A549 (cell line): Measurements from ENCODE around the gene FSD2. TPM values are rescaled to one million over a fixed set of nuclear protein-coding genes. Genes with fewer than 3 reads are reported as not detected.
A peak's percentile ranks its signal among the peaks of the same experiment; 100 is the strongest.

Experiments used
- ATAC-seq, 2 experiments: fragments of 200-7000 bp in 1 of 2; fragments of >200 bp in 1 of 2; cut with Nextera tagmentation in 1 of 2; cut with Tn5 transposase in 1 of 2; 3 replicates each; pipeline versions ENCODE4 v1.8.0 to v1.9.1; 2018 to 2020; ENCODE audit warnings: mild to moderate bottlenecking in 1 of 2, moderate library complexity in 1 of 2
- CTCF ChIA-PET: fragments of 300-600 bp; sonication (Branson Sonifier 250); formaldehyde crosslinking; extraction: SDS; loops from one replicate; lab custom pipeline; 2021; ENCODE audit warnings: antibody characterized with exemption, inconsistent platforms; lab: Yijun Ruan, JAX
- POLR2A ChIA-PET: fragments of 350-600 bp; formaldehyde crosslinking; extraction: SDS; loops from one replicate; lab custom pipeline; 2021; ENCODE audit warnings: antibody characterized with exemption, inconsistent platforms; lab: Yijun Ruan, JAX
- DNase-seq, 2 experiments: peaks; one replicate each; pipeline versions ENCODE4 v3.0.0 to v3.0.0-alpha.2; 2011 to 2016; ENCODE audit warnings: low read depth in 1 of 2, low spot score in 1 of 2
- FAIRE-seq: peaks from 2 replicates; lab custom pipeline; 2011; peaks lifted over from hg19 to GRCh38; lab: Jason Lieb, UNC
- H3K27ac ChIP-seq, 2 experiments: fragments of >200 bp; sonication (Bioruptor Twin); formaldehyde crosslinking; 3 replicates each; pipeline ENCODE4 v1.5.1; 2016 to 2017
- H3K4me1 ChIP-seq: fragments of >200 bp; sonication (Bioruptor Twin); formaldehyde crosslinking; 3 replicates; pipeline ENCODE4 v1.6.1; 2016
- H3K4me2 ChIP-seq: fragments of >200 bp; sonication (Bioruptor Twin); formaldehyde crosslinking; 3 replicates; pipeline ENCODE4 v1.6.1; 2016
- H3K4me3 ChIP-seq: fragments of >200 bp; sonication (Bioruptor Twin); formaldehyde crosslinking; 3 replicates; pipeline ENCODE4 v1.5.1; 2016
- H3K9me3 ChIP-seq: fragments of >200 bp; sonication (Bioruptor Twin); formaldehyde crosslinking; 3 replicates; pipeline ENCODE4 v1.6.1; 2016
- CEBPB ChIP-seq, 2 experiments: fragments of >200 bp in 1 of 2; sonication (Bioruptor Twin) in 1 of 2; formaldehyde crosslinking in 1 of 2; IDR thresholded peaks; 2 replicates each; pipeline ENCODE4 v1.6.1; 2012 to 2016
- CHD2 ChIP-seq: fragments of 150-350 bp; IDR thresholded peaks from 2 replicates; pipeline ENCODE4 v1.6.1; 2014; ENCODE audit warnings: low read length; ENCODE audit not compliant: partially characterized antibody
- CHD4 ChIP-seq: fragments of 200-600 bp; sonication (generic); IDR thresholded peaks from 2 replicates; pipeline ENCODE4 v1.6.1; 2016; ENCODE audit warnings: antibody characterized with exemption, mild to moderate bottlenecking, borderline replicate concordance
- EHF ChIP-seq: fragments of 250-450 bp; sonication (Bioruptor Pico); IDR thresholded peaks from 2 replicates; pipeline ENCODE4 v1.5.0; 2020; ENCODE audit warnings: mild to moderate bottlenecking
- EHMT2 ChIP-seq: fragments of 200-600 bp; sonication (generic); IDR thresholded peaks from 2 replicates; pipeline ENCODE4 v1.6.1; 2016; ENCODE audit warnings: antibody characterized with exemption, low read depth, mild to moderate bottlenecking, moderate library complexity
- EP300 ChIP-seq, 2 experiments: fragments of >200 bp; sonication (Bioruptor Twin); formaldehyde crosslinking; IDR thresholded peaks; 2 replicates in 1 of 2; 3 replicates in 1 of 2; pipeline ENCODE4 v1.6.1; 2016 to 2017
- ESRRA ChIP-seq: fragments of 150-350 bp; IDR thresholded peaks from 2 replicates; pipeline ENCODE4 v1.6.1; 2014; ENCODE audit warnings: mild to moderate bottlenecking, low read length, borderline replicate concordance
- FOSB ChIP-seq: fragments of 250-450 bp; sonication (Bioruptor Pico); IDR thresholded peaks from 2 replicates; pipeline ENCODE4 v1.5.0; 2020; ENCODE audit warnings: mild to moderate bottlenecking, moderate library complexity
- FOXS1 ChIP-seq: fragments of 250-450 bp; sonication (Bioruptor Pico); IDR thresholded peaks from 2 replicates; pipeline ENCODE4 v1.5.0; 2020; ENCODE audit warnings: mild to moderate bottlenecking, moderate library complexity
- HDAC2 ChIP-seq: fragments of 200-600 bp; sonication (generic); IDR thresholded peaks from 2 replicates; pipeline ENCODE4 v1.6.1; 2016
- HEYL ChIP-seq: fragments of 250-450 bp; sonication (Bioruptor Pico); IDR thresholded peaks from 2 replicates; pipeline ENCODE4 v1.8.0; 2021; ENCODE audit warnings: mild to moderate bottlenecking, moderate library complexity
- HOXA7 ChIP-seq: fragments of 250-450 bp; sonication (Bioruptor Pico); IDR thresholded peaks from 2 replicates; pipeline ENCODE4 v1.5.0; 2020; ENCODE audit warnings: mild to moderate bottlenecking, moderate library complexity
- HOXB13 ChIP-seq: fragments of 250-450 bp; sonication (Bioruptor Pico); IDR thresholded peaks from 2 replicates; pipeline ENCODE4 v1.5.0; 2020; ENCODE audit warnings: low read depth, mild to moderate bottlenecking, moderate library complexity
- HOXB5 ChIP-seq: fragments of 250-450 bp; sonication (Bioruptor Pico); IDR thresholded peaks from 2 replicates; pipeline ENCODE4 v1.5.0; 2020; ENCODE audit warnings: mild to moderate bottlenecking, moderate library complexity
- JUN ChIP-seq, 2 experiments: fragments of >200 bp; sonication (Bioruptor Twin); formaldehyde crosslinking; IDR thresholded peaks; 2 replicates in 1 of 2; 3 replicates in 1 of 2; pipeline ENCODE4 v1.6.1; 2016 to 2017
- MYC ChIP-seq: IDR thresholded peaks from 2 replicates; pipeline ENCODE4 v1.6.1; 2012; ENCODE audit warnings: mild to moderate bottlenecking, inconsistent platforms, low read length, improper control_type of control experiment, borderline replicate concordance
- PHF8 ChIP-seq: fragments of 200-600 bp; sonication (generic); IDR thresholded peaks from 2 replicates; pipeline ENCODE4 v1.6.1; 2016; ENCODE audit warnings: low read depth, mild to moderate bottlenecking, antibody characterized with exemption, moderate library complexity, borderline replicate concordance
- POLR2A ChIP-seq: IDR thresholded peaks from 2 replicates; pipeline ENCODE4 v1.6.1; 2012; ENCODE audit warnings: mild to moderate bottlenecking, low read length
- RAD21 ChIP-seq, 2 experiments: fragments of >200 bp in 1 of 2; sonication (Bioruptor Twin) in 1 of 2; formaldehyde crosslinking in 1 of 2; IDR thresholded peaks in 1 of 2; conservative IDR thresholded peaks in 1 of 2; 2 replicates in 1 of 2; 3 replicates in 1 of 2; pipeline ENCODE4 v1.6.1; 2012 to 2018; ENCODE audit warnings: inconsistent platforms in 1 of 2
- RARB ChIP-seq: fragments of 250-450 bp; sonication (Bioruptor Pico); IDR thresholded peaks from 2 replicates; pipeline ENCODE4 v1.8.0; 2021; ENCODE audit warnings: mild to moderate bottlenecking, moderate library complexity
- SREBF2 ChIP-seq: fragments of 450-650 bp; IDR thresholded peaks from 2 replicates; pipeline ENCODE4 v1.6.1; 2014; ENCODE audit warnings: mild to moderate bottlenecking, moderate library complexity
- TP53 ChIP-seq: fragments of 250-450 bp; sonication (Bioruptor Pico); IDR thresholded peaks from 2 replicates; pipeline ENCODE4 v1.5.0; 2021; ENCODE audit warnings: mild to moderate bottlenecking, moderate library complexity
- ZC3H11A ChIP-seq: fragments of 450-650 bp; IDR thresholded peaks from 2 replicates; pipeline ENCODE4 v1.6.1; 2014; ENCODE audit warnings: antibody characterized with exemption, mild to moderate bottlenecking
- ZNF302 ChIP-seq: fragments of 250-450 bp; sonication (Bioruptor Pico); IDR thresholded peaks from 2 replicates; pipeline ENCODE4 v1.9.0; 2021; ENCODE audit warnings: inconsistent platforms, mild to moderate bottlenecking, moderate library complexity
- WGBS: methylation state at CpG from one replicate; pipeline ENCODE4 v1.1.6; 2017; ENCODE audit errors: missing lambda C conversion rate; 5-methylcytosine and 5-hydroxymethylcytosine counted together
- polyA plus RNA-seq, 4 experiments: library from polyadenylated mRNA; depleted of rRNA in 3 of 4; stranded (reverse); fragments of >200 nt; fragmentation: RNase III in 1 of 4; extraction: RNeasy Plus Mini Kit Qiagen cat#74134 plus additional on column Dnase treatment in 1 of 4; gene quantifications; 2 replicates in 3 of 4; 3 replicates in 1 of 4; pipeline ENCODE4 v1.2.3, GENCODE V29; 2011 to 2017
- TF ChIP-seq, protein P1 (sequence below): fragments of >200 bp; sonication (Bioruptor Twin); formaldehyde crosslinking; IDR thresholded peaks from 2 replicates; pipeline ENCODE4 v1.6.1; 2016
- TF ChIP-seq, protein P2 (sequence below): fragments of 250-450 bp; sonication (Bioruptor Pico); IDR thresholded peaks from 2 replicates; pipeline ENCODE4 v1.5.0; 2020; ENCODE audit warnings: low read depth, mild to moderate bottlenecking, moderate library complexity
- TF ChIP-seq, protein P3 (sequence below): fragments of 150-350 bp; IDR thresholded peaks from 2 replicates; pipeline ENCODE4 v1.6.1; 2014; ENCODE audit warnings: low read depth, mild to moderate bottlenecking, low read length
- TF ChIP-seq, protein P4 (sequence below): fragments of >200 bp; sonication (Bioruptor Twin); formaldehyde crosslinking; IDR thresholded peaks from 3 replicates; pipeline ENCODE4 v1.5.1; 2016
- TF ChIP-seq, protein P5 (sequence below): IDR thresholded peaks from 2 replicates; pipeline ENCODE4 v1.6.1; 2012; ENCODE audit warnings: low read depth, borderline replicate concordance
- TF ChIP-seq, protein P6 (sequence below): fragments of 250-450 bp; sonication (Bioruptor Pico); IDR thresholded peaks from 2 replicates; pipeline ENCODE4 v1.5.0; 2021; ENCODE audit warnings: mild to moderate bottlenecking, moderate library complexity, borderline replicate concordance
- TF ChIP-seq, protein P7 (sequence below): IDR thresholded peaks from 2 replicates; pipeline ENCODE4 v1.6.1; 2012
- TF ChIP-seq, protein P8 (sequence below): IDR thresholded peaks from 2 replicates; pipeline ENCODE4 v1.6.1; 2012

FSD2 gene
- polyA plus RNA-seq, 2 of the 4 experiments (the other 2 are of a cell fraction), result not detected

DNA sequence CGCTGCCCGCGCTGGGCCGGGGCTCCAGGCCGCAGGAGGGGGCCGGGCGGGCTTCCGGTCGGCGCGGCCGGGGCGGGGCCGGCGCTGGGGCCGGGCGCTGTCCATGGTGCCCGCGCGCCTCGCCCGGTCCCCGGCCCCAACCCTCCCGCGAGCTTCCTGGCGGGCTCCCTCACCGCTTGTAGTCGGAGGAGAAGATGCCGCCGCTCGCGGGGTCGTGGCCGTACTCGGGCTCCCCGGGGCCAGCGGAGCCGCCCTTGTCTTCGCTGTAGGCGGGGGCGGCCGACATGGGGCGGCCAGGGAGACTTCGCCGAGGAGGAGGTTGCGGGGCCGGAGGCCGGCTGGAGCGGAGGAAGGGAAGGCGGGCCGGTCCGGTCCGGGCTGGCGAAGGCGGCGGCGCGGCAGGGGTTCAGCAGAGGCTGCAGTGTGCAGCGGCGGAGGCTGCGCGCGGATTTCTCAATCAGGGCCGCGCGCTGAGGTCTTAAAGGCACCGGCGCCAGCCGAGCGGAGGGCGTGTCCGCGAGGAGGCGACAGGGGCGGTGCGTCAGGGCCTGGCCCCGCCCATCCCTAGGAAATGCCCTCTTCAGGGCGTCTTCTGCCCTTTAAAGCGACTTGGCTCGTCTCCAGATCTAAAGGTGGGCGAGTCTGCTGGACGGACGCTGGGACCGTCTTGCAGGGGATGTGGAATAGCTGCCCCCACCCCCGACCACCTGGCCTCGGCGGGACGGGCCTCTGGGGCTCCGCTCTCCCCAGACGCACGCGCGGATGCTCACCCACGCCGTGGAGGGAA is 96.3 kb downstream of the FSD2 start, which contains the start of gene AP3B2:
TSS of gene AP3B2 (minus strand) at position 455 of the 787 bp plus-strand sequence. CDS start at position 286, 169 bp downstream.
- peak within 1 kb of the TSS; percentile 97 for H3K4me2 ChIP-seq
- 3% methylated on average over 23 of the region's 95 CpGs for WGBS
- ChIA-PET POLR2A (interaction anchor here (0.7 to 2.7 kb wide), 3 partner anchors 40 to 169 kb away, joined by 3 to 11 read pairs (median 3); partner anchors contain the start of gene RPS17), CTCF (interaction anchor here (0.7 to 1.7 kb wide), 6 partner anchors 10 to 290 kb away, joined by 3 to 4 read pairs (median 3); partner anchors contain the start of gene RPS17)
- peak within 1 kb of the TSS; percentile 82 for H3K4me3 ChIP-seq
- peak within 1 kb of the TSS; percentile 38 to 65; a peak in 4 of 6 replicates for H3K27ac ChIP-seq
- FAIRE-seq (no peak), ATAC-seq (peak; percentile 92 to 95), DNase-seq (peak; percentile 77 to 86)
- no peaks in the 10 kb centered on the region for H3K9me3 ChIP-seq
- H3K4me1 ChIP-seq, result 0 out of 3 replicates have a peak, but pooled peaks cover 4% of the 10 kb centered on the region
- TF ChIP-seq ZNF302 (CRISPR knock-in tag), result no peak
- TF ChIP-seq EHMT2, result peak; percentile 66; the same call in 1 of the 2 replicates
- peak; percentile 34 to 69; a peak in 2 of 4 replicates for TF ChIP-seq CEBPB (IDR thresholded peaks at IDR 0.05)
- TF ChIP-seq HDAC2, result no peak
- no peak for TF ChIP-seq ZC3H11A
- TF ChIP-seq RAD21 (conservative IDR thresholded peaks at IDR 0.05 in 1 of 2, IDR thresholded peaks at IDR 0.05 in 1 of 2), result no peak
- TF ChIP-seq CHD2, result no peak
- TF ChIP-seq HOXB13, result no peak
- no peak for TF ChIP-seq HEYL (CRISPR knock-in tag)
- no peak for TF ChIP-seq ESRRA
- TF ChIP-seq RARB (CRISPR knock-in tag), result no peak
- TF ChIP-seq HOXB5 (CRISPR knock-in tag), result 0 out of 2 replicates have a peak, but pooled peaks have one; percentile 59
- no peak for TF ChIP-seq PHF8
- no peak for TF ChIP-seq SREBF2
- peak; percentile 23; the same call in 1 of the 2 replicates for TF ChIP-seq POLR2A
- TF ChIP-seq, protein P1, sequence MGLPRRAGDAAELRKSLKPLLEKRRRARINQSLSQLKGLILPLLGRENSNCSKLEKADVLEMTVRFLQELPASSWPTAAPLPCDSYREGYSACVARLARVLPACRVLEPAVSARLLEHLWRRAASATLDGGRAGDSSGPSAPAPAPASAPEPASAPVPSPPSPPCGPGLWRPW, result no peak
- TF ChIP-seq FOSB, result no peak
- TF ChIP-seq HOXA7, result no peak
- TF ChIP-seq CHD4, result no peak
- TF ChIP-seq, protein P2, sequence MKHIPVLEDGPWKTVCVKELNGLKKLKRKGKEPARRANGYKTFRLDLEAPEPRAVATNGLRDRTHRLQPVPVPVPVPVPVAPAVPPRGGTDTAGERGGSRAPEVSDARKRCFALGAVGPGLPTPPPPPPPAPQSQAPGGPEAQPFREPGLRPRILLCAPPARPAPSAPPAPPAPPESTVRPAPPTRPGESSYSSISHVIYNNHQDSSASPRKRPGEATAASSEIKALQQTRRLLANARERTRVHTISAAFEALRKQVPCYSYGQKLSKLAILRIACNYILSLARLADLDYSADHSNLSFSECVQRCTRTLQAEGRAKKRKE, result peak; percentile 50; the same call in 1 of the 2 replicates
- TF ChIP-seq, protein P3, sequence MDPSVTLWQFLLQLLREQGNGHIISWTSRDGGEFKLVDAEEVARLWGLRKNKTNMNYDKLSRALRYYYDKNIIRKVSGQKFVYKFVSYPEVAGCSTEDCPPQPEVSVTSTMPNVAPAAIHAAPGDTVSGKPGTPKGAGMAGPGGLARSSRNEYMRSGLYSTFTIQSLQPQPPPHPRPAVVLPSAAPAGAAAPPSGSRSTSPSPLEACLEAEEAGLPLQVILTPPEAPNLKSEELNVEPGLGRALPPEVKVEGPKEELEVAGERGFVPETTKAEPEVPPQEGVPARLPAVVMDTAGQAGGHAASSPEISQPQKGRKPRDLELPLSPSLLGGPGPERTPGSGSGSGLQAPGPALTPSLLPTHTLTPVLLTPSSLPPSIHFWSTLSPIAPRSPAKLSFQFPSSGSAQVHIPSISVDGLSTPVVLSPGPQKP, result no peak
- TF ChIP-seq TP53 (CRISPR knock-in tag), result no peak
- TF ChIP-seq, protein P4, sequence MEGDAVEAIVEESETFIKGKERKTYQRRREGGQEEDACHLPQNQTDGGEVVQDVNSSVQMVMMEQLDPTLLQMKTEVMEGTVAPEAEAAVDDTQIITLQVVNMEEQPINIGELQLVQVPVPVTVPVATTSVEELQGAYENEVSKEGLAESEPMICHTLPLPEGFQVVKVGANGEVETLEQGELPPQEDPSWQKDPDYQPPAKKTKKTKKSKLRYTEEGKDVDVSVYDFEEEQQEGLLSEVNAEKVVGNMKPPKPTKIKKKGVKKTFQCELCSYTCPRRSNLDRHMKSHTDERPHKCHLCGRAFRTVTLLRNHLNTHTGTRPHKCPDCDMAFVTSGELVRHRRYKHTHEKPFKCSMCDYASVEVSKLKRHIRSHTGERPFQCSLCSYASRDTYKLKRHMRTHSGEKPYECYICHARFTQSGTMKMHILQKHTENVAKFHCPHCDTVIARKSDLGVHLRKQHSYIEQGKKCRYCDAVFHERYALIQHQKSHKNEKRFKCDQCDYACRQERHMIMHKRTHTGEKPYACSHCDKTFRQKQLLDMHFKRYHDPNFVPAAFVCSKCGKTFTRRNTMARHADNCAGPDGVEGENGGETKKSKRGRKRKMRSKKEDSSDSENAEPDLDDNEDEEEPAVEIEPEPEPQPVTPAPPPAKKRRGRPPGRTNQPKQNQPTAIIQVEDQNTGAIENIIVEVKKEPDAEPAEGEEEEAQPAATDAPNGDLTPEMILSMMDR, result no peak
- TF ChIP-seq, protein P5, sequence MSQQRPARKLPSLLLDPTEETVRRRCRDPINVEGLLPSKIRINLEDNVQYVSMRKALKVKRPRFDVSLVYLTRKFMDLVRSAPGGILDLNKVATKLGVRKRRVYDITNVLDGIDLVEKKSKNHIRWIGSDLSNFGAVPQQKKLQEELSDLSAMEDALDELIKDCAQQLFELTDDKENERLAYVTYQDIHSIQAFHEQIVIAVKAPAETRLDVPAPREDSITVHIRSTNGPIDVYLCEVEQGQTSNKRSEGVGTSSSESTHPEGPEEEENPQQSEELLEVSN, result 0 out of 2 replicates have a peak, but pooled peaks have one; percentile 61
- TF ChIP-seq, protein P6, sequence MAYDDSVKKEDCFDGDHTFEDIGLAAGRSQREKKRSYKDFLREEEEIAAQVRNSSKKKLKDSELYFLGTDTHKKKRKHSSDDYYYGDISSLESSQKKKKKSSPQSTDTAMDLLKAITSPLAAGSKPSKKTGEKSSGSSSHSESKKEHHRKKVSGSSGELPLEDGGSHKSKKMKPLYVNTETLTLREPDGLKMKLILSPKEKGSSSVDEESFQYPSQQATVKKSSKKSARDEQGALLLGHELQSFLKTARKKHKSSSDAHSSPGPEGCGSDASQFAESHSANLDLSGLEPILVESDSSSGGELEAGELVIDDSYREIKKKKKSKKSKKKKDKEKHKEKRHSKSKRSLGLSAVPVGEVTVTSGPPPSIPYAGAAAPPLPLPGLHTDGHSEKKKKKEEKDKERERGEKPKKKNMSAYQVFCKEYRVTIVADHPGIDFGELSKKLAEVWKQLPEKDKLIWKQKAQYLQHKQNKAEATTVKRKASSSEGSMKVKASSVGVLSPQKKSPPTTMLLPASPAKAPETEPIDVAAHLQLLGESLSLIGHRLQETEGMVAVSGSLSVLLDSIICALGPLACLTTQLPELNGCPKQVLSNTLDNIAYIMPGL (CRISPR knock-in tag), result no peak
- TF ChIP-seq, protein P7, sequence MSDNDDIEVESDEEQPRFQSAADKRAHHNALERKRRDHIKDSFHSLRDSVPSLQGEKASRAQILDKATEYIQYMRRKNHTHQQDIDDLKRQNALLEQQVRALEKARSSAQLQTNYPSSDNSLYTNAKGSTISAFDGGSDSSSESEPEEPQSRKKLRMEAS, result peak; percentile 12; the same call in 1 of the 2 replicates
- TF ChIP-seq, protein P8, sequence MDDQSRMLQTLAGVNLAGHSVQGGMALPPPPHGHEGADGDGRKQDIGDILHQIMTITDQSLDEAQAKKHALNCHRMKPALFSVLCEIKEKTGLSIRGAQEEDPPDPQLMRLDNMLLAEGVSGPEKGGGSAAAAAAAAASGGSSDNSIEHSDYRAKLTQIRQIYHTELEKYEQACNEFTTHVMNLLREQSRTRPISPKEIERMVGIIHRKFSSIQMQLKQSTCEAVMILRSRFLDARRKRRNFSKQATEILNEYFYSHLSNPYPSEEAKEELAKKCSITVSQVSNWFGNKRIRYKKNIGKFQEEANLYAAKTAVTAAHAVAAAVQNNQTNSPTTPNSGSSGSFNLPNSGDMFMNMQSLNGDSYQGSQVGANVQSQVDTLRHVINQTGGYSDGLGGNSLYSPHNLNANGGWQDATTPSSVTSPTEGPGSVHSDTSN, result no peak
- TF ChIP-seq EP300 (IDR thresholded peaks at IDR 0.05), result no peak
- no peak for TF ChIP-seq MYC
- no peak for TF ChIP-seq FOXS1
- no peak for TF ChIP-seq EHF
- peak in 1 of 2 experiments; percentile 23; a peak in 1 of 5 replicates for TF ChIP-seq JUN (IDR thresholded peaks at IDR 0.05)
